Measurements from ENCODE around the gene POPDC2.
"Not testable (repeated sequence)": the region's sequence is repeated elsewhere in the genome, so short reads cannot be mapped to it uniquely, and the experiment has no call there.

POPDC2 gene

DNA sequence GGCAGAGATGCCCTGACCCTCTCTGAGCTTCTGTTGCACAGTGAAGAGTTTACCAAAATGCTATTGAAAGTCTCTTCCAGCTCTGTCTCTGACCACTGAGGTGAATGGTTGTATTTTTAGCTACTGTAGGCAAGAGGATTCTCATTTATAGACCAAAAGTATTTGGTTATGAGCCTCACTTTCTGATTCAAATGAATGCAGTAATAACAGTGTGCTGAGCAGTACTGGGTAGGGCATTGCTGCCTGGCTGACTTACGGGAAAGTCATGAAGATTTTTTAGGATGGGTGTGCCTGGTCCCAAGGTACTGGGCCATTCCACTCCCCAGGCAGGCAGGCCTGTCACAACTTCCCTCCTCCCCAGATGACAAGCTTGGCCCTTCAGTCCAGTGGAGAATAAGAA is 47.2 kb downstream of the POPDC2 start:
- no peak for DNase-seq (ENCODE audit: low read depth)

DNA sequence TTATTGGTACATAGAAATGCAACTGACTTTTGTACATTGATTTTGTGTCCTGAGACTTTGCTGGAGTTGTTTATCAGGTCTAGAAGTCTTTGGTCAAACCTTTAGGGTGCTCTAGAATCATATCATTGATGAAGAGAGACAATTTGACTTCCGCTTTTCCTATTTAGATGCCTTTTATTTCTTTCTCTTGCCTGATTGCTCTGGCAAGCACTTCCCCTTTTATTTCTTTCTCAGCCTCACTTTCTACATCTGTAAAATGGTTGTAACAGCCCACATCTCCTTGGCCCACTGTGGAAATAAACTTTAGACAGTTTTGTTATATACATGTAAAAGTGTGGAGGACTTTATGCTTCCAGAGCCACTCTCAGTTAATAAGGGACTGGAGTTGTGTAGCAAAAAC is 48.7 kb downstream of the POPDC2 start:
- DNase-seq (ENCODE audit: low read depth): no peak

DNA sequence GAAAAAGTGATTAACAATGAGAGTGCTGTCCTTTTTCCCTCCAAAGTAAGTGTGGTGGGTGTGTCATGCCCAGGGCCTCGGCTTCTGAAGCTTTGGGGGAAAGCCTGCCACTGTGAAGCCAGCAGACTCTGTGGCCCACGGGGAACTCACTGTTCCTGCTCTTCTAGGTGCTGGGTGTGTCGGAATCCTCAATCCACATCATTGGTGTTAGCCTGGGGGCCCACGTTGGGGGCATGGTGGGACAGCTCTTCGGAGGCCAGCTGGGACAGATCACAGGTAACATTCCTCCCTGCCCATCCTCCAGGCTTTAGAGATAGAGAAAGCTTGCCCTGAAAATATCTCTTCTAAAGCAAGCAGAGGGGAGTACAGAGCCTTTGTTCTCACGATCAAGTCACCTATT is 51.1 kb downstream of the POPDC2 start:
- DNase-seq (ENCODE audit: low read depth): no peak

DNA sequence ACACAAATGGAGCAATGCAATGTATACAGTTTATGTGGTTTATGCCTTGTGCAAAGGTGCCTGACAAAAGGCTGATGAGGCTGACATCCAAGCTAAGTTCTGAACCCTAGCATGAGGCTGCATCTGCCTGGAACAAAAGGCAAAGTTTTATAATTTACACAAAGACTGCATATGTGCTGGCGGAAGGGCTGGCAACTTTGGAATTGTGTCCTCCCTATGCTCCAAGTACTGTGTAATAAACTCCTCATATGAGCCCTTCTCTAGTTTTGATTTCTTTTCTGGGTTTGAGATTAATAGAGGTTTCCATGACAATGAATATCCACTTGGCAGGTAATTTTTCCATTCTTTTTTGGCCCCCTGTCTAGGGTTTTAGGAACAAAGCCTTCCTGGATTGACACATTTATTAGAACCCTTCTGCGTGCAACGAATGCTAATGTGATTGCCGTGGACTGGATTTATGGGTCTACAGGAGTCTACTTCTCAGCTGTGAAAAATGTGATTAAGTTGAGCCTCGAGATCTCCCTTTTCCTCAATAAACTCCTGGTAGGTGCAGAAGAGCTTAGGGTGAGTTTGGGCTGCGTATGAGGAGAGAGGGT is 51.9 kb downstream of the POPDC2 start:
- no peak for DNase-seq (ENCODE audit: low read depth)

DNA sequence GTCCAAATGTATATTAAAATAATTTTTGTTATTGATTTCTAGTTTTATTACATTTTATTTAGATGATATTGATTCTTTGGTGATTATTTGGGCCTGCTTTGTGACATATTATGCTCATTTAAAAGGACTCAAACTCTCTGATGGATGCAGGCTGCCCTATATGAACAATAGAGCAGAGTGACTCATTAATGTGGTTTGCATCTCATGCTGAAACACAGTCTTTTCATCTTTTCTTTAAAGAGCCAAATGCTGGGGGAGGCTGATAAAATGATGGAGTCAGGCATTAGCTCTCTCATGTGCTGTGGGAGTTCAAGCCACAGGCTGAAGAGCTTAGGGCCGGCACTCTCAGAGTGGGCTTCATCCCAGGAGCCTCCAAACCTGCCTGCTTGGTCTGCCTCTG is 55.5 kb downstream of the POPDC2 start:
- no peak for DNase-seq (ENCODE audit: low read depth)

DNA sequence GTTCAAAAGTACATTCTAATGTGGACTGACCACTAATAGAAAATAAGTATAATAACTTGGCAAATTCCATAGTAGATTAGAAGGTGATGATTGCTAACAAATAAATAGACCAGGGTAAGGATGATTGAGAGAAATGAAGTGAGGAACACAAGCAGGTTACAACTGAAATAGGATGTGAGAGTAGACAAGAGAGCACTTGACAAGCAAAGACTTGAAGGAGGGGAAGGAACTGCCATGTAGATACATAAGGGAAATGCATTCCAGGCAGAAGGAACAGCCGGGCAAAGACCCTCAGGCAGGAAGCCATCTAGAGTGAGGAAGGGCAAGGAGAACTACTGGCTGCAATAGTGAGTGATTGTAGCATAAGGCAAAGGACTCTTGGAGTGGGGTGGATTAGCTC is 57.7 kb downstream of the POPDC2 start:
- DNase-seq (ENCODE audit: low read depth): no peak

DNA sequence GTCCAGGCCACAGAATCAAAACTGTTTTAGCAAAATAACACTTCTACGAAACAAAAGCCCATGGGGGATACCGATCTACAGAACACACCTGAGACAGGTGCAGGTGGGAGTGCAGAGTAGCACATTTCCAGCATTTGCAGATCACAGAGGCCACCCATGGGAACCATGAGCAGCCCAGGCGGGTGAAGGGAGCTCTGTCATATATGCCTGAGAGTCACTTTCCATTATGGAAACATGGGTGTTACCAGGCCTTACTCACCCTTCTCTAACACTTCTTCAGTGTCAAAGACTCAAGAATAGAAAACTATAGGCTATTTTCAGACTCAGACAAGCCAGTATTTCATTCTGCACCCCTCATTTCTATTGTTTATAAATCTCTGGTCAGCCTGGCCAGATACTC is 59.2 kb downstream of the POPDC2 start:
- no peak for DNase-seq (ENCODE audit: low read depth)

DNA sequence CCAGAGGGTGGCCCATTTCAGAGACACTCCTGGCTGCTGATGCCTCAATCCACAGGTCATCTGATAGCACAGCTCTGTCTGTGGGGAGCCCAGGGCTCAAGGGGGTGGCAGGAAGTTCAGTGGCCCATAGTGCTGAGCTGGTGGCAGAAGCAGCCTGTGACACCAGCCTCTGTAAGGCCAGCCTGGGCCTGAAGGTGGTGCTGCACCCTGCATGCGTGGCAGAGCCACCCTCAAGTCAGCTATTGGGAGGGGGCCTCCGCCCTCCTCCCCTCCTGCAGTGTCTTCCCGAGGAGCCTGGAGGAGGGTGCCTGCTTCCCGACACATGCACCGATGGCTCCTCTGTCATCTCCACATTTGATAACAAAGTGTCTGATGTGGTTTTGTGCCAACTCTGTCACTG is 59.7 kb downstream of the POPDC2 start:
- DNase-seq (ENCODE audit: low read depth): peak; percentile 23

DNA sequence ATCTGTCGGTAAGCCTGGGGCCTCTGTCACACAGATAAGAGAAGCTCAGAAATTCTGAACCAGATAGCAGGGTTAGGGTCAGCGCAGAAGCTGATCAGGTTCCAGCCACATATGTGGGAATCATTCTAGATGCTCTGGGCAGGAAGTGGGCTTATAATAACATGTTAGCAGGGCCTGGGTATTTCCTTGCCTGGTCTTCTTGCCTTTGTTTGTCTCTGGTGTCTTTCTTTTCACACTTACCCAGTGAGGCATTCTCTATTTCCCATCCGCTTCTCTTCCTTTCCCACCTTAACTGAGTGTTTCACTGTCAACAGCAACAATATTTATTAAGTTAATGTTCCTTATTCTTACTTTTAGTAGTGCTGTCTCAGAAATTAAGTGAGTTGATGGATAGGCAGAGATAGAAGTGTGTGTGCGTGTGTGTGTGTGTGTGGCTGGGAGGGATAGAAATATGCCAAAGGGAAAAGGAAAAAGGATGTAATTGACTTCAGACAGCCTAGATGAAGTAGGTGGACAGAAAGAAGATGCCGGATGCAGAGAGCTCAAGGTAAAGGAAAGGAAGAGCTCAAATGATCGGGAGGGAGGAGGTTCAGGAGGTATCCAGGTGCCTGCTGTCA is 60.7 kb downstream of the POPDC2 start:
- no peak for DNase-seq (ENCODE audit: low read depth)

DNA sequence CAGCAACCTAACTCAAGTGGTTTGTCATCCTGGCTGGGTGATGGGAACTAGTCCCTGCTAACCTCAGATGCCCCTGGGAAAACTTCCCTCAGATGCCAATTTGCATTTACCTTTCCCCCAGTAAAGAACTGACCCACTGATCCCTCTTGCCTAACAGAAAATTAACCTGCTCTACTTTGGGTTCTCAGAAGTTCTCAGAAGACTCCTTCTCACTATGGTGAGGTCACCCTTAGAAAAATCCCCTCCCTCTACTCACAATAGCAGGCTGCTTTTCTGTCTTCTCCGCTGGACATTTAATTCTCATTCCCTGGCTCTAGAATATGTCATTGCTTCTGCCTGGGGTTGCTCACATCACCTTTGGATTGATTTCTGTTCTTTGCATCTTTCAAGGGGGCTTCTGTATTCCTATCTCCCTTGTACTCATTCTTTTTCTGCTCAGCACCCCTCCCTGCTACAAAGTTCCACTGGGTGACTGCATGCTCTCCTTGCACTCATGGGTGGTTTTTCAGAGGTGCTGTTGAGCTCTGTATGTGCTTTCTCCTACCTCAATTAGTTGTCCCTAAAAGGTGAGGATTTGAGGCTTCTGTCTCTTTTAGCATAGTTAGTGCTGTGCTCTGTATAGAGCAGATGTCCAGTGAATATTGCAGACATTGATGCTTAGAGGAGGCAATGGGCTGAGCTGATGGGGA is 61.8 kb downstream of the POPDC2 start:
- no peak for DNase-seq (ENCODE audit: low read depth)

DNA sequence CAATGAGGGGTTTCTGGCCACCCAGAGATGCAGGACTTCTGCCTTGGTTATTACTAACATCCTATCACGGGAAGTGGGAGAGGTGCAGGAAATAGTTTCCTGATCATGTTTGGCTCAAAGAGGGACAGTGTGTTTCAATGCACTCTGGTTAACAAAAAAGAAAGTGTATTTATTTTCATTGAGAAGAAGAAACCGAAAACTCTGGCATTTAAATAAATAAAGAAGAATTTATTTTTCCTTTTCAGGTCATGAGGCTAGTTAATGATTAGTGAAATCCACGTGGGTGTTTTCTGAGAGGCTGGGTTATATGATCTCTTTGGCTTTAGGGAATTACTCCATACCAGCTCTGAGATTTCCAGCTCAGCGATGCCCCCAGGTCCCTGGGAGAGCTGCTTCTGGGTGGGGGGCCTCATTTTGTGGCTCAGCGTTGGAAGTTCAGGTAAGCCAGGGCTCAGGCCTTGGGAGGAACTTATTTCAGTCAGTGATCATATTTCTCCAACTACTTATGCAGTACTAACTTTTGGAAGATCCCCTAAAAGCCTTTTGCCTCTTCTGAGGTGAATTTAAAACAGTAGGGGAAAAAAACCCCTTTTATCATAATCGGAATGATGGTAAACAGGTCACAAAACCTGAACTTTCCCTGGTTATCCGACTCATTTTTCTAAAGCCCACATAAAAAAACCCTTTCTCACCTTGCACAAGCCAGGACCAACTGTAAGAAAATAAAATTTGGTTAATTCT is 62.7 kb downstream of the POPDC2 start, which contains the start of gene PLA1A:
PLA1A (plus strand) TSS at position 338 of the 741 bp plus-strand sequence; CDS start at position 367, 29 bp downstream.
- no peak for DNase-seq (ENCODE audit: low read depth)

DNA sequence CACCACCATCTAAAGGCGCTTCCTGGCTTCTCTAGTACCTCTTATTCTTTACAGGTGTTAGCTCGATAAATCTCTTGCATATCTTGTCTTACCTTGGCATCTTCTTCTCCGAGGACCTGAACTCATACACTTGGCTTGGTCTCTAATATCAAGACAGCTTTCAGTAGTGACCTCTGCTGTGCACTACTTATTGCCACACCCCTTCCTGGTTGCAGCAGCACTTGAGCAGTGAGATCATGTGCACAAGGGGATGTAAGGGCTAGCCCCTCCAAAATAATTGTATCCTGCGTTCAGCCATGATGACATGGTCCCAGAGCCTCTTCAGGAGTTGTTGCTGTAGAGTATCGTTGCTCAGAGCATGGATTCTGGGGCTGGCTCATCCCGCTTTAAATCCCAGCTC is 64.0 kb downstream of the POPDC2 start:
- no peak for DNase-seq (ENCODE audit: low read depth)

DNA sequence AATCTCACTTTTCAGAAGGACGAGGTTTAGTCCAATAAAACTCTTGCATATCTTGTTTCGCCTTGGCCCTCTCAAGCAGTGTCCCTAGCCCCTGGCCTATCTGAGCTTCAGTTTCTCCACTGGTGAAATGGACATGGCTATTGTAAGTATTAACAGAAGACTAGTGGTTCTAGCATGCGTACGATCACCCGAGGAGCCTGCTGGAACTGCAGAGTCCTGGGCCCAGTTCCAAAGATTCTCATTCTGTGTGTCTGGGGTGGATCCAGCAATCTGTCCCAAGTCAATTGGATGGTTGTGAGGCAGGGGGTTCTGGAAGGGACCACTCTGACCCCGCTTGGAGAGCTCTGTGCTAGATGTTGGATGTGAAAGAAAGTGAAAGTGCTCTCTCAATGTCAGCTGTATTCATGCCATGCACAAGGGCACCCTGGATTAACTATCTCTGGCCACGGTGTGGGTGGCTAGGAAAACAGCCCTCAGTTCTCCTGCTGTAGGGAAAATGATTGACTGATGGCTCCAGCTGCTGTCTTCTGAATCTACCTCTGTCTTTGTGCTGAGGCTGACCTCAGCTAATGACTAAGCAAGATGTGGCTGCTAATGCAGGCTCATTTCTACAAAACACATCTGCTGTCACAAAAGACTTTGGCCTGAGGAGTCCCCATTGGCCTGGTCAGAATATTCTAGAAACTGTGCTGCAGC is 64.6 kb downstream of the POPDC2 start:
- no peak for DNase-seq (ENCODE audit: low read depth)

DNA sequence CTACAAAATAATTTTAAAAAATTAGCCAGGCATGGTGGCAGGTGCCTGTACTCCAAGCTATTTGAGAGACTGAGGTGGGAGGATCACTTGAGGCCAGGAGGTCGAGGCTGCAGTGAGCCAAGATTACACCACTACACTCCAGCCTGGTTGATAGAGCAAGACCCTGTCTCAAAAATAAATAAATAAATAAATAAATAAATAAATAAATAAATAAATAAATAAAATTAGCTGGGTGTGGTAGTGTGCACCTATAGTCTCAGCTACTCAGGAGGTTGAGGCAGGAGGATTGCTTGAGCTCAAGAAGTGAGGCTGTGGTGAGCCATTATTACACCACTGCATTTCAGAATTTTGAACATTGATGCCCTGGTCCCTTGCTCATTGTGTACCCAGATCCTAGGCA is 65.5 kb downstream of the POPDC2 start:
- DNase-seq (ENCODE audit: low read depth): not testable (repeated sequence)

DNA sequence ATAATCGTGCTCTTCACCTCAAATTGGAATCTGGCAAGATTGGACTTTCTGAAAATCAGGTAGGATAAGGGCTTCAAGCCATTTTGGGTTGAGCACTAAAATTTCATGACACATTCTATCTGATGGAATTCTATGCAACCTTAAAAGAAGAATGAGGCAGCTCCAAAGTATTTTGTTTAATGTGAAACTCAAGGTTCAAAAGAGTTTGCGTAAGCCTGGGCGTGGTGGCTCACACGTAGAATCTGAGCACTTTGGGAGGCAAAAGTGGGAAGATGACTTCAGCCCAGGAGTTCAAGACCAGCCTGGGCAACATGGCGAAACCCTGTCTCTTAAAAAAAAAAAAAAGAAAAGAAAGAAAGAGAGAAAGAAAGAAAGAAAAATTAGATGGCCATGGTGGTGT is 66.3 kb downstream of the POPDC2 start:
- no peak for DNase-seq (ENCODE audit: low read depth)

DNA sequence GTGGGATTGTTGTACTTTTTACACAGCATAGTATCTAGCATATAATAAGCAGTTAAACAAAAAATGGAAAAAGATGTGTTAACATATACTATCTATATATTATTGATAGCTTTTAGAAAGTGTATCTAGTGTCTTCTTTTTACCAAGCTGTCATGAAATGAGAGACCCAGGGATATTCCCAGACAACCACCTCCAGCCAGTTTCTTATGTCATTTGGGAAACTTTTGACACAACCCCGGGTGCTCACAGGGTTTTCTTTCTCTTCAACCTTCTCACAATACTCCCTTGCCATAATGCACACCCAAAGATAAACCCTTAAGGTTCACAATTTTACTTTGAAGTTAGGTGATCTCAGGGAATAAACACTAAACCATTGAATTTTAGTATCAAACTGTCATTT is 67.5 kb downstream of the POPDC2 start:
- DNase-seq (ENCODE audit: low read depth): no peak
